Spleen (tissue), 7 donors: ENCODE data around the gene KIF6.

Source experiments
- CTCF ChIP-seq, 11 experiments: fragments of 200-600 bp in 7 of 11; fragments of 450-650 bp in 4 of 11; sonication (generic) in 4 of 11; IDR thresholded peaks in 8 of 11; conservative IDR thresholded peaks in 3 of 11; 1 replicate in 7 of 11; 2 replicates in 4 of 11; pipeline versions ENCODE4 v1.4.0 to v1.8.0; 2016 to 2021; ENCODE audit warnings: antibody characterized with exemption in 11 of 11, inconsistent platforms in 4 of 11, mild to moderate bottlenecking in 1 of 11
- POLR2A ChIP-seq, 3 donors: fragments of 450-650 bp; IDR thresholded peaks; one replicate each; pipeline ENCODE4 v1.5.1; 2017; ENCODE audit warnings: antibody characterized with exemption in 3 of 3, mild to moderate bottlenecking in 1 of 3
- donor health status: DM: no; HTN: no; CAD: no; lungs with moderate emphysema.
- donor health status: DM: no; HTN: no; CAD: no.
- donor health status: DM: no; HTN: no; CAD: no.

DNA sequence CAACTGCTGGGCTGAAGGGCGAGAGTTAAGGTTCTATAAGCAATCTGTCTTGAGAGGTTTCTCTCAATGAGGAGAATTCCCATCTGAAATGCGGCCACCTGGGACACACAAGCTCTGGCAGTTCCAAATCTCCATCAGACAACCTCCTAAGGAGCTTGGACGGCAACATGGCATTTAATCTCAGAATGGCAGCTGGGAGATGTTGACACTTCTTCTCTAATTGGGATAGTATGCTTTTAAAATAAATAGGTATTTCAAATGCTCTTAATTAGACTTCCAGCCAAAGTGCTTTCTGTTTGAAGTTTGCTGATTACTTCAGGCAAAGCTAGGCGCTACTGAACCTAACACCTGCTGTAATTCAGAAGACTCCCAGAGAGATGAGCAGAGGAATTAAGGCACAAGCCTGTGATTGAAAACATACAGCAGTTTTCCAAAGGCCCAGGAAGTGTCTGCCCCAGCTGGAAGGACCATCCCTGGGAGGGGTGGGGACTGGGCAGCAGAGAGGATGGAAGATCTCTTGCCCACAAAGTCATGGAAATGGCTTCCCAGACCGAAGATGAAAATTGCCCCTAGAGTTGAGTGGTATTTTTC lies 343.6 kb downstream of the KIF6 start:
- no peak for TF ChIP-seq CTCF (IDR thresholded peaks at IDR 0.05 in 8 of 11, conservative IDR thresholded peaks at IDR 0.05 in 3 of 11)
- no peak for TF ChIP-seq POLR2A (IDR thresholded peaks at IDR 0.05)
